RWPE2 (cell line): ENCODE measurements around the gene FBXL2.

Experiments
- ATAC-seq: fragments of 200-7000 bp; cut with Tn5 transposase; 3 replicates; pipeline ENCODE4 v1.9.1; 2021; ENCODE audit warnings: low read depth
- DNase-seq: peaks from one replicate; pipeline ENCODE4 v3.0.0-alpha.2; 2020; ENCODE audit warnings: low spot score
- H3K27ac ChIP-seq: fragments of 450-650 bp; 2 replicates; pipeline ENCODE4 v1.5.1; 2017; ENCODE audit warnings: mild to moderate bottlenecking; ENCODE audit not compliant: poor library complexity, severe bottlenecking
- H3K27me3 ChIP-seq: fragments of 250-450 bp; sonication (Bioruptor Pico); 2 replicates; pipeline ENCODE4 v1.5.1; 2021; ENCODE audit warnings: mild to moderate bottlenecking, moderate library complexity; ENCODE audit not compliant: insufficient read depth, poor library complexity, severe bottlenecking
- H3K36me3 ChIP-seq: fragments of 250-450 bp; sonication (Bioruptor Pico); 2 replicates; pipeline ENCODE4 v1.5.1; 2020; ENCODE audit warnings: low read depth, mild to moderate bottlenecking, moderate library complexity
- H3K4me1 ChIP-seq: fragments of 250-450 bp; sonication (Bioruptor Pico); 2 replicates; pipeline ENCODE4 v1.5.1; 2021; ENCODE audit warnings: mild to moderate bottlenecking, moderate library complexity; ENCODE audit not compliant: insufficient read depth, poor library complexity, severe bottlenecking
- H3K4me3 ChIP-seq: fragments of 250-450 bp; sonication (Bioruptor Pico); 2 replicates; pipeline ENCODE4 v1.5.1; 2021; ENCODE audit warnings: mild to moderate bottlenecking, moderate library complexity; ENCODE audit not compliant: severe bottlenecking
- H3K9me3 ChIP-seq: fragments of 250-450 bp; sonication (Bioruptor Pico); 2 replicates; pipeline ENCODE4 v1.5.1; 2021; ENCODE audit warnings: mild to moderate bottlenecking, moderate library complexity; ENCODE audit not compliant: severe bottlenecking
- TF ChIP-seq, protein P1 (sequence below): fragments of 450-650 bp; IDR thresholded peaks from one replicate; pipeline ENCODE4 v1.5.1; 2017; ENCODE audit warnings: mild to moderate bottlenecking, moderate library complexity; ENCODE audit not compliant: poor library complexity, severe bottlenecking

The FBXL2 gene

DNA sequence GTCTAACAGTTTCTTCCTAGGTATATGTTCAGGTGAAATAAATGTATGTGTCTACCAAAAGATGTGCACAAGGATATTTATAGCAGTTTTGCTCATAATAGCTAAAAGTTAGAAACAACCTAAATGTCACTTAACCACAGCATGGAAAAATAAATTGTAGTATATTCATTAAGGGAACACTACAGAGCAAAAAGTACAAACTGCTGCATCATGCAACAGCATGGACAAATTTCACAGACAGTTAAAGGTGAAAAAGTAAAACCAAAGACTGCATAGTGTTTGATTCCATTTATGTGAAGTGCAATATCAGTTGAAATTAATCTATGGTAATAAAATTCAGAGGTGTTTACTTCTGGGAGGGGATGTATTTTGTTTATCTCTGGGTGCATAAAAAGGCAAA is 62.5 kb downstream of the FBXL2 start:
- TF ChIP-seq, protein P1, sequence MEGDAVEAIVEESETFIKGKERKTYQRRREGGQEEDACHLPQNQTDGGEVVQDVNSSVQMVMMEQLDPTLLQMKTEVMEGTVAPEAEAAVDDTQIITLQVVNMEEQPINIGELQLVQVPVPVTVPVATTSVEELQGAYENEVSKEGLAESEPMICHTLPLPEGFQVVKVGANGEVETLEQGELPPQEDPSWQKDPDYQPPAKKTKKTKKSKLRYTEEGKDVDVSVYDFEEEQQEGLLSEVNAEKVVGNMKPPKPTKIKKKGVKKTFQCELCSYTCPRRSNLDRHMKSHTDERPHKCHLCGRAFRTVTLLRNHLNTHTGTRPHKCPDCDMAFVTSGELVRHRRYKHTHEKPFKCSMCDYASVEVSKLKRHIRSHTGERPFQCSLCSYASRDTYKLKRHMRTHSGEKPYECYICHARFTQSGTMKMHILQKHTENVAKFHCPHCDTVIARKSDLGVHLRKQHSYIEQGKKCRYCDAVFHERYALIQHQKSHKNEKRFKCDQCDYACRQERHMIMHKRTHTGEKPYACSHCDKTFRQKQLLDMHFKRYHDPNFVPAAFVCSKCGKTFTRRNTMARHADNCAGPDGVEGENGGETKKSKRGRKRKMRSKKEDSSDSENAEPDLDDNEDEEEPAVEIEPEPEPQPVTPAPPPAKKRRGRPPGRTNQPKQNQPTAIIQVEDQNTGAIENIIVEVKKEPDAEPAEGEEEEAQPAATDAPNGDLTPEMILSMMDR = no peak
- no peak for ATAC-seq

DNA sequence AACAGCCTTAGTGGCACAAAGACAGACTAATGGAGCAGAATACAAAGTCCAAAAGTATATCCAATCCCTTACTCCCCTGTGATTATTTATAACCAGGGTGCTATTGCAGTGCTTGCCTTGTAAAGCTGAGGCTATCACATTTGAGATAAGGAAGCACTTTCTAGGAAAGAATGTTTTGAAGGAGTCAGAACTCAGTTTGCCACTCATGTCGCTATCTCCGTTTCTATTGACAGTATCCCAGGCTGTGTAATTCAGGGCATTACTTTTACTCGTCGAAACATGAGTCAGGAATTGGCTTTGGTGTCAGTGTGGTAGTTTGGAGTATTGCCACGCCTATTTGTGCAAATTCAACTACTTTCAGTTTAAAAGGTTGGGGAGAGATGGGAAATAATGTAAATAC is 78.4 kb downstream of the FBXL2 start:
- H3K4me3 ChIP-seq = no peak overlapping the region
- H3K36me3 ChIP-seq = no peaks in the 10 kb centered on the region
- no peaks in the 10 kb centered on the region for H3K9me3 ChIP-seq
- H3K4me1 ChIP-seq = peaks cover 30% of the 10 kb centered on the region
- no peak for DNase-seq
- ATAC-seq = peak; percentile 53
- H3K27me3 ChIP-seq = no peaks in the 10 kb centered on the region
- TF ChIP-seq, protein P1 = no peak
- peak overlapping the region; percentile 17 for H3K27ac ChIP-seq

More for the DNA sequence above, 62.5 kb downstream of the FBXL2 start:
- DNase-seq = no peak
- H3K36me3 ChIP-seq = no peaks in the 10 kb centered on the region
- no peak overlapping the region for H3K27ac ChIP-seq
- no peaks in the 10 kb centered on the region for H3K4me1 ChIP-seq
- no peak overlapping the region for H3K4me3 ChIP-seq
- H3K27me3 ChIP-seq = no peaks in the 10 kb centered on the region
- H3K9me3 ChIP-seq = no peaks in the 10 kb centered on the region

DNA sequence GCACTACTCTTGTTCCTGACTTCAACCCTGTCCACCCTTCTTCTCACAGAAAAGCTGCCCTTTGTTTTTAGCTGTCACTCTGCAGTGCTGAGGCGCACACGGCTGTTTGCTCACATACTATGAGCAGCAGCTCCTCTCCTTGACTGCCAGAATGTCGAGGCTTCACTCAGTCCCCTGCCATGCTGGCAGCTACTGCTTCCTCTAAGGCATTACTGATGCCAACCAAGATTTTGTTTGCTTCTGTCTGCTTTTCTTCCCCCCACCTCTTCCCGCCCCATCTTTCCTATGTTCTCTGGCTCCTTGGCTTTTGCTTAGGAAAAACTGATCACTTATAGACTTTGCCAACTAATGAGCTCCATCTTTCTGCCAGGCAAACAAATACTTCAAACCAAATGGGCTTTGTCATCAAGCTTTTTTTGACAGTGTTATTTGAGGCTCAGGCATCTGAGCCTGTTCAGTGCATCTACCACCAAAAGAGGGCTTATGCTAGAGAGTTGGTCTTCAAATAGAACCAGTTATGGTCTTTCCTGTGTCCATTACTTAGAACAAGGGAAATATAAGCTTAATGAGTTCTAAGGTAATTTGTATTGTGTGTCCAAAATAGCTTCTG is 81.0 kb downstream of the FBXL2 start:
- ATAC-seq = no peak

DNA sequence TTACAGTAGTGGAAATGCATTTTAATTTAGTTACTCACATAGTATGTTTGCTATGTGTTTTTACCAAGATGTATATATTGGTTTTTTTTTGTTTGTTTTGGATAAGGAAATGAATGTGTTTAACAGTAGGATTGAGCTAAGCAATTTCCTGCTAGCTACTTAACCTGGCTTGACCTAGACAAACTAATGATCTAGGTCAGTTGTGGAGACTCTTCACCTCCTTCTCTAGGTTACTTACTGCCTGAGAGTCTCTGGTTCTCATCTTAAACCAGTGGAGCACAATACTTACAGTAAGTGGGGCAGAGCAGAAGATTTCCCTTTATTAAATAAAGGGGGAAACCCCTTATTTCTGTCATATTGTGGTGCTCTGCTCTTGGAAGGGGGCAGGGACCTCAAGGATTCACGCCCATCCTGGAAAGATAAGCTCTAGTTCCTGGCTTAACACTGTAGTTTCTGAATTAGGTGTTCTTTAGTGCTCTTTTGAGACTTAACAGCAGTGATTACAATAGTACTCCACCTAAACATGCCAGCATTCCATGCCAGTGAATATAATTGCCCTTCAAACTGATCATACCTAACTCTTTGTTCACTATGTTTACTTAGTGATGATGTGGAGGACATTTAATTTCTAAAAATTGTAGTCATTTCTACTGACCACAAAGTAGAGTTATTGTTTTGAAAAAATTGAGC is 83.0 kb downstream of the FBXL2 start:
- Histone ChIP-seq H3K9me3 (no peaks in the 10 kb centered on the region), H3K36me3 (no peaks in the 10 kb centered on the region), H3K27me3 (no peaks in the 10 kb centered on the region), H3K4me3 (no peak overlapping the region), H3K4me1 (peaks cover 50% of the 10 kb centered on the region), H3K27ac (peak overlapping the region; percentile 97)
- DNase-seq = no peak
- TF ChIP-seq, protein P1 = no peak
- peak; percentile 93 for ATAC-seq

More for the DNA sequence above, 81.0 kb downstream of the FBXL2 start:
- no peak for DNase-seq
- H3K4me3 ChIP-seq = no peak overlapping the region
- peak overlapping the region; percentile 97 for H3K27ac ChIP-seq
- no peaks in the 10 kb centered on the region for H3K36me3 ChIP-seq
- H3K9me3 ChIP-seq = no peaks in the 10 kb centered on the region
- no peaks in the 10 kb centered on the region for H3K27me3 ChIP-seq
- TF ChIP-seq, protein P1 = no peak
- peaks cover 51% of the 10 kb centered on the region for H3K4me1 ChIP-seq
